NCI-H226 (cell line): ENCODE results near the gene SOBP.

Source experiments
- DNase-seq: peaks from one replicate; pipeline ENCODE4 v3.0.0-alpha.2; 2015

The SOBP gene

GRCh38 chr6:107667790-107668189, 177.9 kb downstream of the SOBP start:
- DNase-seq, result no peak

GRCh38 chr6:107668743-107669474, 179.0 kb downstream of the SOBP start:
- DNase-seq, result no peak

GRCh38 chr6:107670792-107671199, 180.9 kb downstream of the SOBP start:
- peak; percentile 43 for DNase-seq

GRCh38 chr6:107673076-107673494, 183.2 kb downstream of the SOBP start:
- DNase-seq, result no peak

- DNase-seq, result peak; percentile 67
Observed at GRCh38 chr6:107674995-107675738, 185.2 kb downstream of the SOBP start.

- DNase-seq, result no peak
Observed at GRCh38 chr6:107676042-107676441, 186.1 kb downstream of the SOBP start.

GRCh38 chr6:107677399-107677798, 187.5 kb downstream of the SOBP start:
- no peak for DNase-seq

- no peak for DNase-seq
Observed at GRCh38 chr6:107679457-107679856, 189.5 kb downstream of the SOBP start.

GRCh38 chr6:107682721-107683120, 192.8 kb downstream of the SOBP start:
- no peak for DNase-seq

GRCh38 chr6:107683183-107683582, 193.3 kb downstream of the SOBP start:
- DNase-seq, result no peak

GRCh38 chr6:107684996-107685395, 195.1 kb downstream of the SOBP start:
- no peak for DNase-seq

GRCh38 chr6:107689190-107689589, 199.3 kb downstream of the SOBP start:
- no peak for DNase-seq

- no peak for DNase-seq
Observed at GRCh38 chr6:107689951-107690642, 200.2 kb downstream of the SOBP start.

- DNase-seq, result no peak
Observed at GRCh38 chr6:107690643-107691061, 200.7 kb downstream of the SOBP start.

- DNase-seq, result no peak
Observed at GRCh38 chr6:107691062-107691751, 201.3 kb downstream of the SOBP start.

GRCh38 chr6:107692351-107692750, 202.4 kb downstream of the SOBP start:
- no peak for DNase-seq

- no peak for DNase-seq
Observed at GRCh38 chr6:107695061-107695720, 205.3 kb downstream of the SOBP start.

GRCh38 chr6:107697682-107698081, 207.8 kb downstream of the SOBP start:
- DNase-seq, result no peak

- DNase-seq, result peak; percentile 68
Observed at GRCh38 chr6:107698146-107698545, 208.2 kb downstream of the SOBP start.

- DNase-seq, result no peak
Observed at GRCh38 chr6:107699254-107699653, 209.3 kb downstream of the SOBP start.

- DNase-seq, result no peak
Observed at GRCh38 chr6:107699697-107700325, 209.9 kb downstream of the SOBP start.

- DNase-seq, result no peak
Observed at GRCh38 chr6:107703606-107704005, 213.7 kb downstream of the SOBP start.
